Neuronal stem cell (in vitro differentiated cells): Measurements from ENCODE around the gene AP2M1.

Experiments
- DNase-seq: peaks from one replicate; pipeline ENCODE4 v3.0.0-alpha.2; 2013; ENCODE audit warnings: low spot score
- H2AFZ ChIP-seq: one replicate; pipeline ENCODE4 v1.6.1; 2013; ENCODE audit warnings: mild to moderate bottlenecking, low read length, inconsistent platforms
- H2AK5ac ChIP-seq: 2 replicates; pipeline ENCODE4 v1.6.1; 2013; ENCODE audit warnings: low read depth, mild to moderate bottlenecking, inconsistent platforms, low read length, moderate library complexity, mixed read lengths
- H2BK120ac ChIP-seq: 2 replicates; pipeline ENCODE4 v1.6.1; 2013; ENCODE audit warnings: low read depth, mild to moderate bottlenecking, inconsistent platforms, low read length, moderate library complexity, mixed read lengths
- H2BK12ac ChIP-seq: one replicate; pipeline ENCODE4 v1.6.1; 2013; ENCODE audit warnings: low read length, inconsistent platforms
- H2BK15ac ChIP-seq: 2 replicates; pipeline ENCODE4 v1.6.1; 2013; ENCODE audit warnings: mild to moderate bottlenecking, low read length, inconsistent platforms, mixed read lengths
- H2BK5ac ChIP-seq: one replicate; pipeline ENCODE4 v1.6.1; 2013; ENCODE audit warnings: inconsistent platforms, mild to moderate bottlenecking, low read length, moderate library complexity
- H3K14ac ChIP-seq: one replicate; pipeline ENCODE4 v1.6.1; 2013; ENCODE audit warnings: low read length, inconsistent platforms
- H3K18ac ChIP-seq: 2 replicates; pipeline ENCODE4 v1.6.1; 2013; ENCODE audit warnings: low read length, inconsistent platforms
- H3K23ac ChIP-seq: 2 replicates; pipeline ENCODE4 v1.6.1; 2013; ENCODE audit warnings: low read depth, mild to moderate bottlenecking, mixed read lengths, low read length, inconsistent platforms; ENCODE audit not compliant: poor library complexity
- H3K27ac ChIP-seq: replicated peaks from 3 replicates; pipeline ENCODE4 v1.5.1; 2013; ENCODE audit warnings: low read length, inconsistent platforms
- H3K27me3 ChIP-seq, 3 experiments: 2 replicates each; pipeline ENCODE4 v1.6.1; 2013; ENCODE audit warnings: low read length in 3 of 3, mild to moderate bottlenecking in 2 of 3, inconsistent platforms in 1 of 3, low read depth in 1 of 3, mixed read lengths in 1 of 3, moderate library complexity in 1 of 3; ENCODE audit not compliant: control insufficient read depth in 3 of 3, insufficient read depth in 3 of 3
- H3K36me3 ChIP-seq, 2 donors: replicated peaks in 1 of 2; 2 replicates each; pipeline ENCODE4 v1.6.1; 2013; ENCODE audit warnings: low read length in 2 of 2; ENCODE audit not compliant: control insufficient read depth in 2 of 2, insufficient read depth in 2 of 2
- H3K4ac ChIP-seq: 2 replicates; pipeline ENCODE4 v1.6.1; 2013; ENCODE audit warnings: inconsistent platforms, mild to moderate bottlenecking, low read length, moderate library complexity
- H3K4me1 ChIP-seq, 2 donors: 1 replicate in 1 of 2; 2 replicates in 1 of 2; pipeline ENCODE4 v1.6.1; 2013; ENCODE audit warnings: low read length in 2 of 2, low read depth in 1 of 2; ENCODE audit not compliant: control insufficient read depth in 2 of 2, insufficient read depth in 1 of 2
- H3K4me2 ChIP-seq: one replicate; pipeline ENCODE4 v1.6.1; 2013; ENCODE audit warnings: mild to moderate bottlenecking, low read length, inconsistent platforms; ENCODE audit not compliant: insufficient read depth, poor library complexity, severe bottlenecking
- H3K4me3 ChIP-seq, 2 donors: 2 replicates each; pipeline ENCODE4 v1.5.1; 2013; ENCODE audit warnings: low read length in 2 of 2, mild to moderate bottlenecking in 2 of 2, inconsistent platforms in 1 of 2, moderate library complexity in 1 of 2
- H3K79me1 ChIP-seq: one replicate; pipeline ENCODE4 v1.6.1; 2013; ENCODE audit warnings: low read depth, mild to moderate bottlenecking, inconsistent platforms, low read length, moderate library complexity
- H3K9ac ChIP-seq: one replicate; pipeline ENCODE4 v1.6.1; 2013; ENCODE audit warnings: mild to moderate bottlenecking, low read depth, low read length, inconsistent platforms; ENCODE audit not compliant: poor library complexity
- H3K9me3 ChIP-seq, 2 donors: replicated peaks in 1 of 2; 2 replicates each; pipeline versions ENCODE3 to v1.6.1; 2013; ENCODE audit warnings: low read length in 2 of 2, mild to moderate bottlenecking in 2 of 2, inconsistent platforms in 1 of 2, low read depth in 1 of 2, mixed read lengths in 1 of 2, moderate library complexity in 1 of 2; ENCODE audit not compliant: control insufficient read depth in 2 of 2, insufficient read depth in 1 of 2
- H4K8ac ChIP-seq: one replicate; pipeline ENCODE4 v1.6.1; 2013; ENCODE audit warnings: low read depth, mild to moderate bottlenecking, inconsistent platforms, low read length, moderate library complexity
- H4K91ac ChIP-seq: one replicate; pipeline ENCODE4 v1.6.1; 2013; ENCODE audit warnings: low read length, low read depth, mild to moderate bottlenecking, inconsistent platforms; ENCODE audit not compliant: poor library complexity
- WGBS, 2 donors: extraction: QIAGEN DNeasy Blood & Tissue Kit; methylation state at CpG; one replicate each; pipeline ENCODE4 v1.1.7; 2013; ENCODE audit warnings: missing lambda C conversion rate in 2 of 2, mixed read lengths in 1 of 2; ENCODE audit not compliant: insufficient read length in 2 of 2, insufficient replicate concordance in 1 of 2; ENCODE audit errors: extremely low coverage in 2 of 2; 5-methylcytosine and 5-hydroxymethylcytosine counted together

Gene AP2M1

GRCh38 chr3:184135911-184136260, 38.8 kb upstream of the AP2M1 start:
- H3K14ac ChIP-seq, result no peak overlapping the region
- peaks cover 11 to 34% of the 10 kb centered on the region in 2 donors for H3K36me3 ChIP-seq
- no peak overlapping the region for H2BK5ac ChIP-seq
- no peak overlapping the region for H2BK120ac ChIP-seq
- no peak overlapping the region for H3K4ac ChIP-seq
- H4K8ac ChIP-seq, result no peak overlapping the region
- peak overlapping the region; percentile 94 for H2AFZ ChIP-seq
- H3K27me3 ChIP-seq, result peaks cover 0 to 4% (median 0%) of the 10 kb centered on the region in 3 experiments
- H3K27ac ChIP-seq, result no peak overlapping the region
- no peak overlapping the region for H2BK15ac ChIP-seq
- H3K79me1 ChIP-seq, result no peaks in the 10 kb centered on the region
- peak overlapping the region; percentile 96 to 99 for H3K4me3 ChIP-seq
- H3K9ac ChIP-seq, result no peak overlapping the region
- DNase-seq, result no peak
- H3K23ac ChIP-seq, result no peak overlapping the region
- H2AK5ac ChIP-seq, result no peak overlapping the region
- H3K4me1 ChIP-seq, result peaks cover 5 to 10% of the 10 kb centered on the region in 2 donors
- H3K9me3 ChIP-seq, result no peaks in the 10 kb centered on the region
- no CpG with 5 or more reads among the region's 9 CpGs for WGBS, 2 donors
- peak overlapping the region; percentile 76 for H3K4me2 ChIP-seq
- no peak overlapping the region for H3K18ac ChIP-seq
- H2BK12ac ChIP-seq, result no peak overlapping the region
- no peak overlapping the region for H4K91ac ChIP-seq

GRCh38 chr3:184140436-184140835, 34.2 kb upstream of the AP2M1 start:
- Histone ChIP-seq H2AFZ (no peak overlapping the region), H2BK15ac (no peak overlapping the region), H3K4ac (no peak overlapping the region), H3K4me1 (peaks cover 2 to 9% of the 10 kb centered on the region in 2 donors), H3K9ac (no peak overlapping the region), H4K91ac (no peak overlapping the region), H3K36me3 (peaks cover 48 to 79% of the 10 kb centered on the region in 2 donors), H3K27ac (no peak overlapping the region), H3K27me3 (no peaks in the 10 kb centered on the region), H4K8ac (no peak overlapping the region), H3K79me1 (no peaks in the 10 kb centered on the region), H2AK5ac (no peak overlapping the region), H3K9me3 (no peaks in the 10 kb centered on the region), H3K23ac (no peak overlapping the region), H3K14ac (no peak overlapping the region), H3K18ac (no peak overlapping the region), H3K4me3 (no peak overlapping the region), H2BK120ac (no peak overlapping the region), H2BK12ac (no peak overlapping the region), H2BK5ac (no peak overlapping the region), H3K4me2 (no peak overlapping the region)
- WGBS, 2 donors, result no CpG with 5 or more reads among the region's 10 CpGs
- no peak for DNase-seq

- no peak overlapping the region for H2BK5ac ChIP-seq
- H4K8ac ChIP-seq, result no peak overlapping the region
- no peak overlapping the region for H3K23ac ChIP-seq
- H3K79me1 ChIP-seq, result no peaks in the 10 kb centered on the region
- no peak for DNase-seq
- no peak overlapping the region for H2BK15ac ChIP-seq
- no peak overlapping the region for H3K9ac ChIP-seq
- no CpG with 5 or more reads among the region's 7 CpGs for WGBS, 2 donors
- H3K27ac ChIP-seq, result no peak overlapping the region
- H2BK12ac ChIP-seq, result no peak overlapping the region
- H3K4me3 ChIP-seq, result no peak overlapping the region
- peaks cover 48 to 87% of the 10 kb centered on the region in 2 donors for H3K36me3 ChIP-seq
- H3K9me3 ChIP-seq, result no peaks in the 10 kb centered on the region
- H4K91ac ChIP-seq, result no peak overlapping the region
- H2AK5ac ChIP-seq, result no peak overlapping the region
- no peak overlapping the region for H3K18ac ChIP-seq
- H3K4me1 ChIP-seq, result no peaks in the 10 kb centered on the region
- H3K4ac ChIP-seq, result no peak overlapping the region
- no peak overlapping the region for H2BK120ac ChIP-seq
- H3K4me2 ChIP-seq, result no peak overlapping the region
- H3K14ac ChIP-seq, result no peak overlapping the region
- H2AFZ ChIP-seq, result no peak overlapping the region
- no peaks in the 10 kb centered on the region for H3K27me3 ChIP-seq
These were observed 32.5 kb upstream of the AP2M1 start for GRCh38 chr3:184142199-184142598.

GRCh38 chr3:184143327-184143726, 31.3 kb upstream of the AP2M1 start:
- whole genome bisulfite sequencing, 2 donors, result no CpG with 5 or more reads among the region's 3 CpGs
- no peak overlapping the region for H2AK5ac ChIP-seq
- no peak overlapping the region for H3K18ac ChIP-seq
- no peak for DNase-seq
- H3K79me1 ChIP-seq, result no peaks in the 10 kb centered on the region
- no peak overlapping the region for H4K91ac ChIP-seq
- H2AFZ ChIP-seq, result no peak overlapping the region
- no peak overlapping the region for H2BK15ac ChIP-seq
- no peak overlapping the region for H3K14ac ChIP-seq
- no peak overlapping the region for H3K9ac ChIP-seq
- no peak overlapping the region for H2BK5ac ChIP-seq
- no peak overlapping the region for H3K4me2 ChIP-seq
- no peaks in the 10 kb centered on the region for H3K27me3 ChIP-seq
- peaks cover 44 to 76% of the 10 kb centered on the region in 2 donors for H3K36me3 ChIP-seq
- no peak overlapping the region for H3K23ac ChIP-seq
- no peaks in the 10 kb centered on the region for H3K4me1 ChIP-seq
- H3K9me3 ChIP-seq, result no peaks in the 10 kb centered on the region
- no peak overlapping the region for H2BK120ac ChIP-seq
- no peak overlapping the region for H3K4ac ChIP-seq
- no peak overlapping the region for H4K8ac ChIP-seq
- H3K4me3 ChIP-seq, result peak overlapping the region in 1 of 2 donors; percentile 67
- no peak overlapping the region for H2BK12ac ChIP-seq
- no peak overlapping the region for H3K27ac ChIP-seq
